HG02973 (cell line): Measurements from ENCODE around the gene VARS1.
A peak's percentile ranks its signal among the peaks of the same experiment; 100 is the strongest.
"Not testable (repeated sequence)": the region's sequence is repeated elsewhere in the genome, so short reads cannot be mapped to it uniquely, and the experiment has no call there.

ENCODE experiments used
- ATAC-seq: cut with Tn5 transposase; IDR thresholded peaks from one replicate; pipeline ENCODE4 v1.9.1; 2021; ENCODE audit warnings: moderate library complexity; ENCODE audit not compliant: unreplicated experiment

Gene VARS1

DNA sequence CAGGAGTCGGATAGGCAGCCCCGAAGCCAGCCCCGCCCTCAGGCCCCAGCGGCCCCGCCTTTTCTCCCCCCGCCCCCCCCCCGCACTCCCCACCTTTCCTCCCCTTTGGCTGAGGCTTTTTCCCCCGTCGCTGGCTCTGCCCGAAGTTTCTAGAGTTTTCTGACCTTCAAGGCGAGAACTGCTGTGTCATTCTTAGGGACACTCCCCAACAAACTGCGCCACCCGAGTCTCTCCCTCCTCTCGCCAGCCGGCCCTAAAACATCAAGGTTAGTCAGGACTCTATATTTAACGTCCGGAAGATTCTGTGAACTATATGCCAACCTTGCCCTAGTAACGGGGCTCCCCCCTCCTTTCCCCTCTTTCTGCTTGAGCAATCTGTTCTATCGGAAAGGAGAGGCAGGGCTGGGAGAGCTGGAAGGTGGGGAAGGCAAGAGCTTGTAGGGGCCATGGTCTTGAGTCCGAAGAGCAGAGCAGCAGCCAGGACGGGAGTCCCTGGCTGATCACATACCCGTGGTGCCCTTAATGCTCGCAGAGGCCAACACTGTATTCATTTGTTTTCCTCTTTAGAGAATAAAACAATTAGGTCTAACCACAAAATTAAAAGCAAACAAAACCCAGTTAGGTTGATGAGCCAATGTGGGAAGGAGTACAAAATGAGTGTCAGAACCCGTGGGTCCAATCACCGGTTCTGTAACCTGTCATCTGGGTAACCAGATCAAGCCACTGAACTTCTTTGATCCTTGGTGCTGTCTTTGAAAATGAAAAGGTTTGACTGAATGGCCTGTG, 26.7 kb upstream of the VARS1 start:
- no peak for ATAC-seq

DNA sequence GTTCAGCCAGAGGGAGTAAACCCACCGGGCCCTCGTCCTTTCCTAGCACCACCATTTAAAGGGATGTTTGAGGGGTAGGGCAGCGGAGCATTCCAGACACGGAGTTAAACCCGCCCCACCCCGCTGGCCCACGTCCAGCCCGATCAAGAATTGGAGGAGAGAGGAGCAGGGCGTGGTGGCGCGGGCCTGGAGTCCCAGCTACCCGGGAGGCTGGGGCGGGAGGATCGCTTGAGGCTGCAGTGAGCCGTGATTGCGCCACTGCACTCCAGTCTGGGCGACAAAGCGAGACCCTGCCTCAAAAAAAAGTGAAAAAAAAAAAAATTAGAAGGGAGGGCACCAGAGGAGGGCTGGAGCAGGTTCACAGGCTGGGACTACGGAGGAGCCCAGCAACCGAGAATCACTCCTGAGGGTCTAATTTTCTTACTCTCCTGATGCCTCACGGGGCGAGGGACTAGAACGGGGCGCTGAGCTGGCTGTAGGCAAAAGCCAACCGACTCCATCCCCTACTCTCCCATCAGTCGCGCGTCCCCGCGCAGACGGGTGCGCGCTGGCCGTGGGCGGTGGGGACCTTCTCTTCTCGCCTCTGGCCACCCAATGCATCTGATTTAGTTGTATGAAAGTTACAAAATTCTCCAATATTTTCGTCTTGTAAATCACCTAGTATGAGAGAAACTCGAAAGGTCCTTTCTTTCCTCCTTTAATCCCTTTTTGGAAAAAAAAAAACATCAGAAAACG, 25.9 kb upstream of the VARS1 start:
- no peak for ATAC-seq

DNA sequence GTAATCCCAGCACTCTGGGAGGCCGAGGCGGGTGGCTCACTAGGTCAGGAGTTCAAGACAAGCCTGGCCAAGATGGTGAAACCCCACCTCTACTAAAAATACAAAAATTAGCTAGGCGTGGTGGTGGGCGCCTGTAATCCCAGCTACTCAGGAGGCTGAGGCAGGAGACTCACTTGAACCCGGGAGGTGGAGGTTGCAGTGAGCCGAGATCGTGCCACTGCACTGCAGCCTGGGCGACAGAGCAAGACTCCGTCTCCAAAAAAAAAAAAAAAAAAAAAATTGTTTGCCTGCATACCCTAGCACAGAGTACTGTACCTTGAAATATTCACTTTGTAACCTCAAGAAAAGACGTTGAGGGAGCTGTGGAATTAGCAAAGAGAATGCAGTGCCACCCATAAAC, 24.8 kb upstream of the VARS1 start:
- not testable (repeated sequence) for ATAC-seq

DNA sequence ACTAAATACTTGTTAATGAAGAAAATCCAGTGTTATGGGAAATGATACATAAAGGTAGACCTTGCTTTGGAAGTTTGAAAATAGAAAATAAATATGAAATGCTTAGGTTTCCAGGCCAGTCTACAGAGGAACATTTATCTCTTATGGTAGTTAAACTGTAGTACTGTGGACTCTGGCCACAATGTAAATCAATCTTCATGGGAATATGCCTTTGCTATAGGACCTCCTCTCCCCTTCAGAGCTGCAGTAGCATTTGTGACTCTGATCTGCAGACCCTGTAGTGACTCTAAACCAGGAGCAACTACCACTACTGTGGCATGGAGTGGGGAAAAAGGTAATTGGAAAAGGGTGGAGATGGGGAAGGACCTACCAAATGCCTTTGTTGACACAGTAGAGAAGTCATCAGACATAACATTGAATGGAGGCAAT, 24.3 kb upstream of the VARS1 start:
- ATAC-seq: no peak

DNA sequence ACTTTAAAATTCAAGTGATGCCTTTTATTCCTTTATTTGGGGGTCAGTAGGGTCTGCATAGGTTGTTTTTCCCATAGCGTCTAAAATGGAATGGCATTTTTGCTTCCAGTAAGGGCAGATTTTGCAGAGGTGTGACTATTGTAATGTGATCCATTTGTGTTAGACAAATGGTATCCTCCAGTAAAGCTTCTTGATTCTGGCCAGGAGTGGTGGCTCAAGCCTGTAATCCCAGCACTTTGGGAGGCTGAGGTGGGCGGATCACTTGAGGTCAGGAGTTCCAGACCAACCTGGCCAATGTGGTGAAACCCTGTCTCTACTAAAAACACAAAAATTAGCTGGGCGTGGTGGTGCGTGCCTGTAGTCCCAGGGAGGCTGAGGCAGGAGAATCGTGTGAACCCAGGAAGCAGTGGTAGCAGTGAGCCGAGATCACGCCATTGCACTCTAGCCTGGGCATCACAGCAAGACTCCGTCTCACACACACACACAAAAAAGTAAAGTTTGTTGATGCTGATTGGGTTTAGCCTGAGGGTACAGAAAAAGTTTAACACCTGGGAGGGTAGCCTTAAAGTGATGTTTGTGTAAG, 22.5 kb upstream of the VARS1 start:
- not testable (repeated sequence) for ATAC-seq

DNA sequence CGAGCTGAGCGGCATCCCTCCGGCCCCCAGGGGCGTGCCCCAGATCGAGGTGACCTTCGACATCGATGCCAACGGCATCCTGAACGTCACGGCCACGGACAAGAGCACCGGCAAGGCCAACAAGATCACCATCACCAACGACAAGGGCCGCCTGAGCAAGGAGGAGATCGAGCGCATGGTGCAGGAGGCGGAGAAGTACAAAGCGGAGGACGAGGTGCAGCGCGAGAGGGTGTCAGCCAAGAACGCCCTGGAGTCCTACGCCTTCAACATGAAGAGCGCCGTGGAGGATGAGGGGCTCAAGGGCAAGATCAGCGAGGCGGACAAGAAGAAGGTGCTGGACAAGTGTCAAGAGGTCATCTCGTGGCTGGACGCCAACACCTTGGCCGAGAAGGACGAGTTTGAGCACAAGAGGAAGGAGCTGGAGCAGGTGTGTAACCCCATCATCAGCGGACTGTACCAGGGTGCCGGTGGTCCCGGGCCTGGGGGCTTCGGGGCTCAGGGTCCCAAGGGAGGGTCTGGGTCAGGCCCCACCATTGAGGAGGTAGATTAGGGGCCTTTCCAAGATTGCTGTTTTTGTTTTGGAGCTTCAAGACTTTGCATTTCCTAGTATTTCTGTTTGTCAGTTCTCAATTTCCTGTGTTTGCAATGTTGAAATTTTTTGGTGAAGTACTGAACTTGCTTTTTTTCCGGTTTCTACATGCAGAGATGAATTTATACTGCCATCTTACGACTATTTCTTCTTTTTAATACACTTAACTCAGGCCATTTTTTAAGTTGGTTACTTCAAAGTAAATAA, 21.8 kb upstream of the VARS1 start:
- ATAC-seq: not testable (repeated sequence)

DNA sequence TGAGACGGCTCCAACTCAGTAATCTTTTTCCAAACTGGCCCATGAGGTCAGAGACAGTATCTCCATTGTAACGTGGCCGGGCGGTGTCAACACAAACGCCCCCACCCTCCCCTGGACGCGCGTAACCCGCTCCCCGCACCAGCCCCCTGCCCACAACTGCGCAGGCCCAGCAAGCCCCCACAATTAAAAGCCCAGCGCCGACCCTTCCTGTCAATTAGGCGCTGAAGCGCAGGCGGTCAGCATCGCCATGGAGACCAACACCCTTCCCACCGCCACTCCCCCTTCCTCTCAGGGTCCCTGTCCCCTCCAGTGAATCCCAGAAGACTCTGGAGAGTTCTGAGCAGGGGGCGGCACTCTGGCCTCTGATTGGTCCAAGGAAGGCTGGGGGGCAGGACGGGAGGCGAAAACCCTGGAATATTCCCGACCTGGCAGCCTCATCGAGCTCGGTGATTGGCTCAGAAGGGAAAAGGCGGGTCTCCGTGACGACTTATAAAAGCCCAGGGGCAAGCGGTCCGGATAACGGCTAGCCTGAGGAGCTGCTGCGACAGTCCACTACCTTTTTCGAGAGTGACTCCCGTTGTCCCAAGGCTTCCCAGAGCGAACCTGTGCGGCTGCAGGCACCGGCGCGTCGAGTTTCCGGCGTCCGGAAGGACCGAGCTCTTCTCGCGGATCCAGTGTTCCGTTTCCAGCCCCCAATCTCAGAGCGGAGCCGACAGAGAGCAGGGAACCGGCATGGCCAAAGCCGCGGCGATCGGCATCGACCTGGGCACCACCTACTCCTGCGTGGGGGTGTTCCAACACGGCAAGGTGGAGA, 19.7 kb upstream of the VARS1 start, which contains the start of the genes HSPA1A and HSPA1L:
TSS of gene HSPA1A (plus strand) at position 519 of the 814 bp plus-strand sequence. CDS start at position 733, 214 bp downstream.
TSS of gene HSPA1L (minus strand) at position 259 of the 814 bp plus-strand sequence. CDS start 3,311 bp downstream, outside the sequence.
- no peak for ATAC-seq

DNA sequence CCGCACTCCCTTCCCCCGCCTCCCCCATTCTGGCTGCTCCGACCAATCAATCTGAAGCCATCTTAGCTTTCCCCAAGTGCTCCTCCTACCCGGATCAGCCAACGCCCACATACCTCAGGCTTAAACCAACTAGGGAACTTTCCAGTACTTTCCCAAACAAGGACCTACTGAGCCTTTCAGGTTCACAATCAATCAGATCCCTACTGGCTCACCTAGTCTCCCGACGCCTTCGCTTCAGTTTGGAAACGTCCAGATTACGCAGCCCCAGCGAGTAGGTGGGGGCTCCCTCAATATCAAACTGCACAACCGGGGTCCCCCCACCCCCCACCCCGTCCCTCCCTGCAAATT, 19.1 kb upstream of the VARS1 start:
- no peak for ATAC-seq

DNA sequence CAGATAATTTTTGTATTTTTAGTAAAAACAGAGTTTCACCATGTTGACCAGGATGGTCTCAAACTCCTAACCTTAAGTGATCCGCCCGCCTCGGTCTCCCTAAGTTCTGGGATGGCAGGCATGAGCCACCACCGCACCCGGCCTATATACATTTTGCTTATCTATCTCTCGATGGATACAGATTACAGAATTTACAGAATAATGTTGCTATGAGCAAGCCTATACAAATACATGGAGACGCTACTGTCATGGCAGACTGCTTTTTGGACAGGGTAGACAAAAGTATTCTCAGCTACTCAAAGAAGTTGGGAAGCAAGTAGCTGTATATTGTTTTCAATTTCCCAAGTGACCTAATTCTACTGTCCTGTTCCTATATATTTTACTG, 17.9 kb upstream of the VARS1 start:
- ATAC-seq: no peak

DNA sequence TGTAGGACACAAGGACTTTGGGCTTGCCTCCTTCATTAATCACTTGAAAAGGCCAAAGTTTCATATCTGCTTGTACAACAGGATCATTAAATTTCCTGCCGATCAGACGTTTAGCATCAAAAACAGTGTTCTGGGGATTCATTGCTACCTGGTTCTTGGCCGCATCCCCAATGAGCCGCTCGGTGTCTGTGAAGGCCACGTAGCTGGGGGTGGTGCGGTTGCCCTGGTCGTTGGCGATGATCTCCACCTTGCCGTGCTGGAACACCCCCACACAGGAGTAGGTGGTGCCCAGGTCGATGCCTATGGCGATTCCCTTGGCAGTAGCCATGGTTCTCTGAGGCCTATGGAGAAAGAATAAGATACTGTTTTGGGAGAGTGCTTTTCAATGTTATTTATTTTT, 16.1 kb upstream of the VARS1 start:
- no peak for ATAC-seq

DNA sequence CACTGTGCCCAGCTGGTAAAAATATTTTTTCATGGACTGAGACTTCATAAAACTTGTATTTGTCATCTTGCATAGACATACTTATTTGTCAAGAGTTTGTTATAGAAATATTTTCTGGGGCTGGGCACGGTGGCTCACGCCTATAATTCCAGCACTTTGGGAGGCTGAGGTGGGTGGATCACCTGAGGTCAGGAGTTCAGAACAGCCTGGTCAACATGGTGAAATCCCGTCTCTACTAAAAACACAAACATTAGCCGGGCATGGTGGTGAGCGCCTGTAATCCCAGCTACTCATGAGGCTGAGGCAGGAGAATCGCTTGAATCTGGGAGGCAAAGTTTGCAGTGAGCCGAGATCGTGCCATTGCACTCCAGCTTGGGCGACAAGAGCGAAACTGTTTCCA, 13.0 kb upstream of the VARS1 start:
- ATAC-seq: not testable (repeated sequence)

DNA sequence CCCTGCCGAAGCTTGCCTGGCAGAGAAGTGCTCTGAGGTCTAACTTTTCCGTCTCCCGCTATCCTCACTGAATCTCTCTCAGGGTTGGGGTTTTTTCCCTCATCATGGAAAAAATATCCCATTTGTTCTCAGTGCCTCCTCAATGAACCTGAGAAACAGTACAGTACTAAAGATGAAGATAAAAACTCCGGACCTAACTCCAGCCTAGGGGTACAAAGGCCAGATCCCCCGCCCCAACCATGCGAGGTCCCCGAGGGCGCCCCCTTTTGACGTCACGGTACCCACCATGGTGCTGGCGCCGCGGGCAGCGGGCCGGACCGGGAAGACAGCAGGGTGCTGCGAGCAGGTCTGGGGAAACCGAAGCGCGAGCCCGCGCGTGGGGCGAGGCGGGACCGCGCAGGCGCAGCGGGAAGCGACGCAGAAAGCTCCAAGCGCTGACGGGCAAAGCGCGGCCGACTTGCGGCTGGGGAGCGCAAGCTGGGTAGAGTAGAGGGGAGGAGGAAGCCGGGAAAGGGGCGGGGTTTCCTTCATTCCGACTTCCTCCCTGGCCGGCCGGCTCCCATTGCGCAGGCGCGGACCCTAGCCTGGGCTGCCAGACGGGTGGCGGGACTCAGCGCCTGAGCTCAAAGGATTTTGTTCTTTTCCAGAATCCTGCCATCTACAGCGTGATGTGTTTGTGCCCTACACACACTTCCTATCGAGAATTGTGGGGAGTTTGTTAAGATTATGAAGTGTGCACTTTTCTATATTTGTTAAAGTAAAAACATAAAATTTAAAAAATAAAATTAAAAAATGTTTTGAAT, 11.1 kb upstream of the VARS1 start, which contains the start of gene LSM2:
TSS of gene LSM2 (minus strand) at position 497 of the 803 bp plus-strand sequence. CDS start at position 288, 209 bp downstream.
- ATAC-seq: peak; percentile 71

DNA sequence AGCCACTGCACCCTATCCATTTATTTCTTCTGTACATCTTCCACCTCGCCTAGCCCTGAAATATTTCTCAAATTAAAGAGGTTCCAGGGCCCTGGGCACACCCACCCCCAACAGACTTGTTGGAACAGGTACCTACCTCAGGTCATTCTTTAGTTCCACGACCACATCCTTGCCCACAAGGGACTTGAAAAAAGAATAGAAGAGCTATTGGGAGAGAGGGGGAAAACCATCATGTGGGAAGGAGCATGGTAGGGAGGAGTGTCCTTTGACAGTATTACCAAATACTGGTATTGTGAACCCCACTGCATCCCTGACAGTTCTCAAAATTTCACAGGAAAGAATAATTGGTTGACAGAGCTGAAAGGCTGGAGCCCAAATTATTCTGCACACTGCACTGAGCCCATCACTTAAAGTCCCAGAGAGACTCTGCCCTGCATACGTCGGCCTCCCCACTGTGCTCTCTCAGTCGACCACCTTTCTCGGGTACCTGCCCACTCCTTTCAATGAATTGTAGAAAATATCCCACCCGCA, 10.5 kb upstream of the VARS1 start:
- peak; percentile 18 for ATAC-seq

DNA sequence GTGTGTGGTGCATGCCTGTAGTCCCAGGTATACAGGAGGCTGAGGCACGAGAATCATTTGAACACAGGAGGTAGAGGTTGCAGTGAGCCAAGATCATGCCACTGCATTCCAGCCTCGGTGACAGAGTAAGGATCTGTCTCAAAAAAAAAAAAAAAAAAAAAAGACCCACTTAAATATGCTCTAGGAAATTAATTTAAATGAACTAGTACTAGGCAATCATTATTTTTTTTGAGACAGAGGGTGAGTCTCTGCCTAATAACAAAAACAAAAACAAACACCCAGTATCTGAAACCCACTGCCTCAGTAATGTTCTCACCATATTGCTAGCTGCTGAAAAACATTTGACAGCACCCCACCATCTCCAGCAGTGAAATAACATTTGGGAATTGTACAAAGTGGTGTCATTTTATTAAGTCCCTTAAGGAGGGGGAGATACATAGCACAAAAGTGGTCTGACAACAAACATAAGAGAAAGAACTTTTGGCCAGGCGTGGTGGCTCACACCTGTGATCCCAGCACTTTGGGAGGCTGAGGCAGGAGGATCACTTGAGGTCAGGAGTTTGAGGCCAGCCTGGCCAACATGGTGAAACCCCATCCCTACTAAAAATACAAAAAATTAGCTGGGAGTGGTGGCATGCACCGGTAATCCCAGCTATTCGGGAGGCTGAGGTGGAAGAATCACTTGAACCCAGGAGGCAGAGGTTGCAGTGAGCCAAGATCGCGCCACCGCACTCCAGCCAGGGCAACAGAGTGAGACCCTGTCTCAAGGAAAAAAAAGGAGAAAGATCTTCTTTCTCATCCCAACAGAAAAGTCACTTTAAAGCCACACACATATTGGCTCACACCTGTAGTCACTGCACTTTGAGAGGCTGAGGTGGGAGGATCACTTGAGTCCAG, 5.7 kb upstream of the VARS1 start:
- not testable (repeated sequence) for ATAC-seq

DNA sequence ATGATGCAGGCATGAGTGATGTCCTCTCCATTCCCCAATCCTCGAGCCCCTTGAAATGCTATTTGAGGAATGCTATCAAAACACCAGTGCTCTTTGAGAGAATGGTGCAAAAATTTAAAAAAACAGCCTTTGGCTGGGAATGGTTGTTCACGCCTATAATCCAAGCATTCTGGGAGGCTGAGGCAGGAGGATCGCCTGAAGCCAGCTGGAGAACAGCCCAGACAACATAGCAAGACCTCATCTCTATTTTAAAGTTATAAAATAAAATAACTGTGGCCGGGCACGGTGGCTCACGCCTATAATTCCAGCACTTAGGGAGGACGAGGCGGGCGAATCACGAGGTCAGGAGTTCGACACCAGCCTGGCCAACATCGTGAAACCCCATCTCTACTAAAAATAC, 4.2 kb upstream of the VARS1 start:
- ATAC-seq: no peak

DNA sequence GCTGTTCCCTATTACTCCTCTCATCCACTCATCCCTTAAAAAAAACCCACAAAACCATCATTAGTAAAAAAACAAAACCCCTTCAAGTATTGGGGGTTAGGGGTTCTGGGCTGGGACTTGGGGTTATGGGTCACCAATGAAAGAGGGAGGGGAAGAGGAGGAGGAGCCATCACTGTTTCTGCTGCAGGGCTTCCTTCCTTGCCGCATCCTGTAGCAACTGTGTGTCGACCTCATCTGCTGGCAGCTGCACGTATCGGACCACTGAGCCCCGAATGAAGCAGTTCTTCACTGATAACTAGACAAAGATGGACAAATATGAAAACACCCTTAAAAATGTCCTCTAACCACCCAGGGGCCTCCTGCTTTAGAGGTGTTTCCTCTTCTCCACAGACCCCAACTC, 2.0 kb upstream of the VARS1 start:
- no peak for ATAC-seq

DNA sequence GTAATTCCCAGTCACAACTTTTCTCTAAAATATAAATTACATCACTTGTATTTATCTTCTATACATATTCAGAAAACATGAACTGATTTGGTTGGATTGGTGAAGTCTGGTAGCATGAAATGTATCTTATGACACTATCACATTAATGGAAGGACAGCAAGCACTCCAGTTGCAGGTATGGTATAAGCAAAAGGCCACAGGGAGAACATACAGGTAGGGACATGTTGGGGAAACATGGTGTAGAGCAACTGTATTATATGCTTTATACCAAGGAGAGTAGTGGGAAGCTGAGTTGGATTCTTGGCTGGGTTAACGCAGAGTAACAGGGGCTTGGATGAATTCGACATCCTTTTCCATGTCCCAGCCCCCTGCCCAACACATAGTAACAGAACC, 1.4 kb upstream of the VARS1 start:
- ATAC-seq: no peak
